Lung (tissue), 12 donors: ENCODE measurements around the gene SSC5D. TPM values are rescaled to one million over a fixed set of nuclear protein-coding genes. Genes with fewer than 3 reads are reported as not detected.

ENCODE experiments used
- ATAC-seq: fragments of 200-7000 bp; cut with Tn5 transposase; one replicate; pipeline ENCODE4 v1.9.1; 2020; ENCODE audit warnings: moderate number of reproducible peaks; ENCODE audit not compliant: insufficient read depth, low FRiP score
- DNase-seq, 3 donors: peaks; one replicate each; pipeline ENCODE4 v3.0.0-alpha.2; 2013 to 2017
- H3K27ac ChIP-seq, 2 donors: one replicate each; pipeline ENCODE4 v1.5.1; 2013; ENCODE audit warnings: mild to moderate bottlenecking in 2 of 2, moderate library complexity in 2 of 2, control low read depth in 1 of 2, inconsistent platforms in 1 of 2, low read depth in 1 of 2, low read length in 1 of 2
- H3K27me3 ChIP-seq, 3 donors: one replicate each; pipeline ENCODE4 v1.5.1; 2013; ENCODE audit warnings: low read length in 2 of 3; ENCODE audit not compliant: control insufficient read depth in 3 of 3, insufficient read depth in 3 of 3
- H3K36me3 ChIP-seq, 4 donors: one replicate each; pipeline ENCODE4 v1.5.1; 2013; ENCODE audit warnings: low read length in 4 of 4, mild to moderate bottlenecking in 1 of 4, moderate library complexity in 1 of 4; ENCODE audit not compliant: control insufficient read depth in 4 of 4, insufficient read depth in 4 of 4
- H3K4me1 ChIP-seq, 5 donors: one replicate each; pipeline ENCODE4 v1.5.1; 2013; ENCODE audit warnings: low read length in 5 of 5, mild to moderate bottlenecking in 2 of 5, moderate library complexity in 1 of 5; ENCODE audit not compliant: control insufficient read depth in 5 of 5, insufficient read depth in 5 of 5
- H3K4me3 ChIP-seq: one replicate; pipeline ENCODE4 v1.5.1; 2013; ENCODE audit warnings: mild to moderate bottlenecking, control low read depth, moderate library complexity
- H3K9ac ChIP-seq, 2 donors: one replicate each; pipeline ENCODE4 v1.5.1; 2013; ENCODE audit warnings: low read length in 2 of 2, control low read depth in 1 of 2; ENCODE audit not compliant: insufficient read depth in 1 of 2
- H3K9me3 ChIP-seq, 4 donors: one replicate each; pipeline ENCODE4 v1.5.1; 2013; ENCODE audit warnings: low read length in 3 of 4, mild to moderate bottlenecking in 1 of 4, moderate library complexity in 1 of 4; ENCODE audit not compliant: control insufficient read depth in 4 of 4, insufficient read depth in 3 of 4
- CTCF ChIP-seq: IDR thresholded peaks from 2 replicates; pipeline ENCODE4 v1.5.1; 2012; ENCODE audit warnings: mild to moderate bottlenecking; ENCODE audit errors: control extremely low read depth, extremely low read depth
- WGBS, 2 donors: extraction: QIAGEN DNeasy Blood & Tissue Kit; methylation state at CpG; one replicate each; pipeline ENCODE4 v1.1.7; 2013; 5-methylcytosine and 5-hydroxymethylcytosine counted together
- polyA plus RNA-seq, 2 donors: library from polyadenylated mRNA; stranded (reverse); fragments of 200-250 nt; gene quantifications; one replicate each; pipeline ENCODE4 v1.2.1, GENCODE V29; 2013
- total RNA-seq, 2 donors: library from RNA; depleted of rRNA in 1 of 2; stranded (reverse); fragments of >200 nt in 1 of 2; gene quantifications; one replicate each; pipeline ENCODE4 v1.2.1, GENCODE V29; 2014 to 2021
- donor health status: control.
- donor health status: control.
- donor health status: Bipolar disorder and iron deficiency.
- donor health status: healthy.
- donor health status: DM: yes; HTN: yes; CAD: no.

SSC5D gene
- total and polyA plus RNA-seq, 4 donors: 0.66 to 8.4 (median 4.4) TPM

DNA sequence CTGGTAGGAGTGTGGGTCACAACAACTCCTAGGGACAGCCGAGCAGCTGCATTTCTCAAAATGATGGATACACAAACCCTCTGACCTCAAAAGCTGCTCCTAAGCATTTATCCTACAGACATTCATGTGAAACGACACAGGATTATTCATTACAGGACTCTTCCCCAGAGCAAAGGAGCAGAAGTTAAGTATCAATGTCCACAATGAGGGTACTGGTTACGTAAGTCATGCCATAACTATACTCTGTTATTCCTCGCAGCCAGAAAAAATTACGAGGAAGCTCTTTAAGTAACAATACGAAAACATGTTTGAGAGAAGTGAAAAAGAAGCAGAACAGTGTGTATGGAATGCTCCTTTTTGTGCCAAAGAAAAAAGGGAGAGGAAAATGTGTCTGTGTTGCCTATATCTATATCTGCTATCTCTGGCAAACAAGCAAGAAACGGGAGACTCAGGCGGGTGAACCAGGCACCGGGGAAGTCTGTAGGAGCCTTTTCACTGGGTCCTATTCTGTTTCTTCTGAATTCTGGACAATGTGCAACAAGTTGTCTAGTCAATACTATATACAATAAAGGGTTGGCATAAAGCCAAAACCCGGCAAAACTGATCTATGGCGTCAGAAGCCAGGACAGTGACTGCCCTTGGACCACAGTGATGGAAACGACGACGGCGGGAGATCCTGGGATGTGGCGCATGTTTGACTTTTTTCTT lies 28.1 kb upstream of the SSC5D start:
- WGBS, 2 donors: 33 to 48% methylated on average over 16 of the region's 16 CpGs
- no peak for TF ChIP-seq CTCF
- Histone ChIP-seq H3K36me3 (peaks cover 0 to 13% (median 0%) of the 10 kb centered on the region in 4 donors), H3K4me3 (no peak overlapping the region), H3K27ac (no peak overlapping the region), H3K4me1 (peaks cover 0 to 30% (median 2%) of the 10 kb centered on the region in 5 donors), H3K27me3 (no peaks in the 10 kb centered on the region), H3K9ac (peak overlapping the region in 1 of 2 donors; percentile 55), H3K9me3 (no peaks in the 10 kb centered on the region)
- ATAC-seq (no peak), DNase-seq (peak; percentile 58 to 82 (median 73))

- no peak for TF ChIP-seq CTCF
- 13 to 32% methylated on average over 21 to 24 of the region's 24 CpGs for WGBS, 2 donors
- ATAC-seq: peak; percentile 48
Measured at GRCh38 chr19:55460670-55461258, 27.5 kb upstream of the SSC5D start.

DNA sequence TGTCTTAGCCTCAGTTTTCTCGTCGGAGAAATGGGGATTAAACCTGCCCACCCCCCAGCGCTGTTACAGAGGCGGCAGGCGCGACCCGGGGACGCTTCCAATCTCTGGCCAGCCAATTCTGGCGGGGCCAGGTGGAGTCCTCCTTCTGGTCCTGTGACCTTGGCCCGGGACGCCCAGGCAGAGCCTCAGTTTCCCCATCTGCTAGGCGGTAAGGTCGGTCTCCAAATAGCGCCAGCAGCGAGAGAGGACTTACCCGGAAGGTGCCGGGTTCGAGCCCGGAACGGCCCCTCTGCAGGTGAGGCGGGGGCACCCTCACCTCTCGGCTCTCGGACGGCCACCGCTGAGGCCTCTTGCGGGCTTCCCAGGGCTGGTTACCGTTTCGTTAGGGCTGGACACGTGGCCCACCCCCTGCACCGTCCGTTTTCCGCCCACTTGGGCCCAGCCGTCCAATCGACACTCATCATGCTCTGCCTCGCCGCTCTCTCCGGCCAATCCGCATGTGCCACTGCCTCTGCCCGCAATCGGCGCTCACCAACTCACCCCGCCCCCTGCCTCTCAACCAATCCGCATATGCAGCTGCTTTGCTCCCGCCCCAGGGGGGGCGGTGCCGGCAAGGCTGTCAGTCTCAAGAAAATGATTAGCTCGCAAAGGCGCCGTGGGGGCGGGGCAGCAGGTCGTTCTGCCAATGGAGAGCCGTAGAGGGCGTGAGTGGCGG lies 26.8 kb upstream of the SSC5D start, which contains the start of gene ISOC2:
Gene ISOC2 (minus strand): TSS at position 384 of the 715 bp plus-strand sequence. CDS start 5,156 bp downstream, outside the sequence.
- peak; percentile 100 for DNase-seq
- Histone ChIP-seq H3K9me3 (no peaks in the 10 kb centered on the region), H3K27me3 (no peaks in the 10 kb centered on the region), H3K4me3 (peak within 1 kb of the TSS; percentile 83), H3K27ac (peak within 1 kb of the TSS; percentile 92 to 93), H3K9ac (peak within 1 kb of the TSS in 1 of 2 donors; percentile 87), H3K4me1 (peaks cover 0 to 30% (median 2%) of the 10 kb centered on the region in 5 donors), H3K36me3 (peaks cover 0 to 2% (median 0%) of the 10 kb centered on the region in 4 donors)
- no peak for TF ChIP-seq CTCF
- 0% methylated on average over 51 to 54 of the region's 54 CpGs for WGBS, 2 donors
- ATAC-seq: peak; percentile 97

More at GRCh38 chr19:55460670-55461258, 27.5 kb upstream of the SSC5D start:
- peaks cover 0 to 30% (median 2%) of the 10 kb centered on the region in 5 donors for H3K4me1 ChIP-seq
- DNase-seq: peak; percentile 88 to 94 (median 92)
- no peaks in the 10 kb centered on the region for H3K27me3 ChIP-seq
- H3K27ac ChIP-seq: peak overlapping the region; percentile 92 to 93
- H3K36me3 ChIP-seq: peaks cover 0 to 8% (median 0%) of the 10 kb centered on the region in 4 donors
- peak overlapping the region in 1 of 2 donors; percentile 87 for H3K9ac ChIP-seq
- peak overlapping the region; percentile 17 for H3K4me3 ChIP-seq
- H3K9me3 ChIP-seq: no peaks in the 10 kb centered on the region
